H9 (cell line): ENCODE measurements around the gene EIF1AD. TPM values are rescaled to one million over a fixed set of nuclear protein-coding genes. Genes with fewer than 3 reads are reported as not detected.

Experiments used
- DNase-seq: peaks from one replicate; pipeline ENCODE4 v3.0.0-alpha.2; 2017
- H2AFZ ChIP-seq: one replicate; pipeline ENCODE4 v1.6.1; 2013; ENCODE audit warnings: mild to moderate bottlenecking, low read length, control low read depth, moderate library complexity
- H2AK5ac ChIP-seq: 2 replicates; pipeline ENCODE4 v1.6.1; 2013; ENCODE audit warnings: low read length, control low read depth, mixed read lengths; ENCODE audit not compliant: insufficient read length
- H2BK120ac ChIP-seq: one replicate; pipeline ENCODE4 v1.6.1; 2013; ENCODE audit warnings: low read depth, mild to moderate bottlenecking, low read length, control low read depth, inconsistent platforms; ENCODE audit not compliant: poor library complexity, severe bottlenecking
- H2BK12ac ChIP-seq: 2 replicates; pipeline ENCODE4 v1.6.1; 2013; ENCODE audit warnings: low read length, control low read depth, mixed read lengths, low read depth; ENCODE audit not compliant: insufficient read length
- H2BK15ac ChIP-seq: 2 replicates; pipeline ENCODE4 v1.6.1; 2013; ENCODE audit warnings: low read depth, low read length, control low read depth
- H2BK20ac ChIP-seq: one replicate; pipeline ENCODE4 v1.6.1; 2013; ENCODE audit warnings: low read depth, mild to moderate bottlenecking, low read length, control low read depth, inconsistent platforms; ENCODE audit not compliant: poor library complexity, severe bottlenecking
- H2BK5ac ChIP-seq: 2 replicates; pipeline ENCODE4 v1.6.1; 2013; ENCODE audit warnings: low read length, control low read depth, mixed read lengths; ENCODE audit not compliant: insufficient read length
- H3K14ac ChIP-seq: 2 replicates; pipeline ENCODE4 v1.6.1; 2013; ENCODE audit warnings: low read length, control low read depth; ENCODE audit not compliant: insufficient read depth
- H3K18ac ChIP-seq: 2 replicates; pipeline ENCODE4 v1.6.1; 2013; ENCODE audit warnings: low read depth, mild to moderate bottlenecking, mixed read lengths, low read length, control low read depth; ENCODE audit not compliant: insufficient read length
- H3K23ac ChIP-seq: 2 replicates; pipeline ENCODE4 v1.6.1; 2013; ENCODE audit warnings: low read length, control low read depth, mixed read lengths, low read depth; ENCODE audit not compliant: insufficient read length
- H3K23me2 ChIP-seq: 2 replicates; pipeline ENCODE4 v1.6.1; 2013; ENCODE audit warnings: low read depth, mild to moderate bottlenecking, mixed read lengths, low read length, control low read depth; ENCODE audit not compliant: insufficient read length, poor library complexity, severe bottlenecking
- H3K27ac ChIP-seq: 2 replicates; pipeline ENCODE4 v1.5.1; 2013; ENCODE audit warnings: low read length, control low read depth, mixed read lengths, low read depth; ENCODE audit not compliant: insufficient read length
- H3K27me3 ChIP-seq: 2 replicates; pipeline ENCODE4 v1.6.1; 2013; ENCODE audit warnings: low read length, control low read depth, inconsistent platforms; ENCODE audit not compliant: insufficient read depth
- H3K4ac ChIP-seq: 2 replicates; pipeline ENCODE4 v1.6.1; 2013; ENCODE audit warnings: low read depth, mild to moderate bottlenecking, control low read depth, inconsistent platforms, low read length, moderate library complexity
- H3K4me1 ChIP-seq: 2 replicates; pipeline ENCODE4 v1.6.1; 2013; ENCODE audit warnings: low read length, control low read depth, inconsistent platforms; ENCODE audit not compliant: insufficient read depth
- H3K4me2 ChIP-seq: 2 replicates; pipeline ENCODE4 v1.6.1; 2013; ENCODE audit warnings: low read length, control low read depth, mixed read lengths; ENCODE audit not compliant: insufficient read length, insufficient read depth
- H3K56ac ChIP-seq: 2 replicates; pipeline ENCODE4 v1.6.1; 2013; ENCODE audit warnings: low read depth, mild to moderate bottlenecking, mixed read lengths, low read length, control low read depth; ENCODE audit not compliant: insufficient read length
- H3K79me1 ChIP-seq: 2 replicates; pipeline ENCODE4 v1.6.1; 2013; ENCODE audit warnings: low read depth, mild to moderate bottlenecking, moderate library complexity, low read length, control low read depth, inconsistent platforms; ENCODE audit not compliant: insufficient read depth, poor library complexity, severe bottlenecking
- H3K79me2 ChIP-seq: 2 replicates; pipeline ENCODE4 v1.6.1; 2013; ENCODE audit warnings: low read length, control low read depth, inconsistent platforms; ENCODE audit not compliant: insufficient read depth
- H3K9ac ChIP-seq: 2 replicates; pipeline ENCODE4 v1.6.1; 2013; ENCODE audit warnings: low read length, control low read depth, mixed read lengths; ENCODE audit not compliant: insufficient read length; ENCODE audit errors: extremely low read depth
- H3K9me3 ChIP-seq: one replicate; pipeline ENCODE4 v1.6.1; 2013; ENCODE audit warnings: low read depth, low read length, inconsistent platforms; ENCODE audit not compliant: control insufficient read depth
- H3T11ph ChIP-seq: one replicate; pipeline ENCODE4 v1.6.1; 2013; ENCODE audit warnings: mild to moderate bottlenecking, low read length, control low read depth, inconsistent platforms
- H4K20me1 ChIP-seq: one replicate; pipeline ENCODE4 v1.6.1; 2013; ENCODE audit not compliant: control insufficient read depth, insufficient read length, insufficient read depth
- H4K5ac ChIP-seq: 2 replicates; pipeline ENCODE4 v1.6.1; 2013; ENCODE audit warnings: low read depth, mild to moderate bottlenecking, mixed read lengths, low read length, control low read depth; ENCODE audit not compliant: insufficient read length
- H4K8ac ChIP-seq: replicated peaks from 2 replicates; pipeline ENCODE4 v1.6.1; 2013; ENCODE audit warnings: low read length, control low read depth, mixed read lengths, low read depth; ENCODE audit not compliant: insufficient read length
- H4K91ac ChIP-seq: 2 replicates; pipeline ENCODE4 v1.6.1; 2013; ENCODE audit warnings: low read depth, mild to moderate bottlenecking, moderate library complexity, mixed read lengths, low read length, control low read depth; ENCODE audit not compliant: insufficient read length
- H3K27ac Mint-ChIP-seq, 3 experiments: 2 replicates in 2 of 3; 3 replicates in 1 of 3; pipeline ENCODE4 v1.8.0; 2020 to 2021; ENCODE audit warnings: mixed read lengths in 3 of 3, mild to moderate bottlenecking in 1 of 3, moderate library complexity in 1 of 3
- H3K27me3 Mint-ChIP-seq: 2 replicates; pipeline ENCODE4 v1.8.0; 2021; ENCODE audit warnings: low read depth, mild to moderate bottlenecking, moderate library complexity, mixed read lengths
- H3K36me3 Mint-ChIP-seq, 3 experiments: 2 replicates in 2 of 3; 3 replicates in 1 of 3; pipeline ENCODE4 v1.8.0; 2020 to 2021; ENCODE audit warnings: low read depth in 3 of 3, mixed read lengths in 3 of 3; ENCODE audit not compliant: insufficient read depth in 1 of 3
- H3K4me1 Mint-ChIP-seq, 2 experiments: 2 replicates each; pipeline ENCODE4 v1.8.0; 2020; ENCODE audit warnings: mixed read lengths in 2 of 2
- H3K4me3 Mint-ChIP-seq, 2 experiments: 2 replicates in 1 of 2; 3 replicates in 1 of 2; pipeline ENCODE4 v1.8.0; 2020 to 2021; ENCODE audit warnings: mild to moderate bottlenecking in 2 of 2, mixed read lengths in 2 of 2, moderate library complexity in 1 of 2
- H3K9me3 Mint-ChIP-seq, 2 experiments: 2 replicates in 1 of 2; 3 replicates in 1 of 2; pipeline ENCODE4 v1.8.0; 2020; ENCODE audit warnings: mild to moderate bottlenecking in 2 of 2, mixed read lengths in 2 of 2, moderate library complexity in 1 of 2
- CTCF ChIP-seq: fragments of 200-600 bp; sonication (generic); conservative IDR thresholded peaks from 3 replicates; pipeline ENCODE4 v1.8.0; 2021; ENCODE audit warnings: antibody characterized with exemption, mild to moderate bottlenecking
- WGBS: extraction: QIAGEN DNeasy Blood & Tissue Kit; methylation state at CpG from one replicate; pipeline ENCODE4 v1.1.7; 2013; ENCODE audit warnings: missing lambda C conversion rate, low lambda C conversion rate, mixed read lengths; ENCODE audit not compliant: insufficient read length; ENCODE audit errors: extremely low coverage; 5-methylcytosine and 5-hydroxymethylcytosine counted together
- total RNA-seq: library from RNA; stranded (reverse); gene quantifications from 2 replicates; pipeline ENCODE4 v1.2.1, GENCODE V29; 2021

The EIF1AD gene
- total RNA-seq, 1 experiment from 2014 or later, result 46.7 TPM

- Histone ChIP-seq H2BK5ac (no peak overlapping the region), H2BK20ac (no peak overlapping the region), H2BK12ac (no peak overlapping the region), H2BK120ac (no peak overlapping the region), H3K9me3 (no peaks in the 10 kb centered on the region), H2BK15ac (no peak overlapping the region), H3K27me3 (no peaks in the 10 kb centered on the region; the same call in 1 of the 2 replicates), H3K56ac (no peak overlapping the region), H2AK5ac (no peak overlapping the region), H4K91ac (no peak overlapping the region), H3K27ac (no peak overlapping the region), H3K23me2 (peaks cover 3% of the 10 kb centered on the region), H3K79me2 (no peaks in the 10 kb centered on the region), H3K4me1 (no peaks in the 10 kb centered on the region), H4K20me1 (no peaks in the 10 kb centered on the region), H3K23ac (no peak overlapping the region), H3K9ac (no peak overlapping the region), H4K5ac (no peak overlapping the region), H3K14ac (no peak overlapping the region), H2AFZ (no peak overlapping the region), H3K4ac (no peak overlapping the region), H3K4me2 (no peak overlapping the region), H3K18ac (no peak overlapping the region), H4K8ac (no peak overlapping the region), H3K79me1 (no peaks in the 10 kb centered on the region), H3T11ph (no peak overlapping the region)
- DNase-seq, result no peak
- no peak overlapping the region for H3K4me3 Mint-ChIP-seq
- TF ChIP-seq CTCF, result no peak
- H3K27me3 Mint-ChIP-seq, result peaks cover 35% of the 10 kb centered on the region
- no peak overlapping the region; a peak in 2 of 7 replicates for H3K27ac Mint-ChIP-seq
- no CpG with 5 or more reads among the region's 8 CpGs for WGBS
- H3K9me3 Mint-ChIP-seq, result no peaks in the 10 kb centered on the region; a peak in 1 of 5 replicates
- no peaks in the 10 kb centered on the region; a peak in 1 of 7 replicates for H3K36me3 Mint-ChIP-seq
- H3K4me1 Mint-ChIP-seq, result peaks cover 0 to 3% of the 10 kb centered on the region in 2 experiments; a peak in 3 of 4 replicates
These were observed 18.3 kb upstream of the EIF1AD start for GRCh38 chr11:66020212-66020611.
